Measurements from ENCODE around the gene PRAMEF13. TPM values are rescaled to one million over a fixed set of nuclear protein-coding genes. Genes with fewer than 3 reads are reported as not detected.
"Not testable (repeated sequence)": the region's sequence is repeated elsewhere in the genome, so short reads cannot be mapped to it uniquely, and the experiment has no call there.

Gene PRAMEF13
- total RNA-seq, 1 donor from 2014 or later = 0.44 TPM

- H3K9me3 Mint-ChIP-seq (ENCODE audit: unreplicated experiment); H3K4me1 Mint-ChIP-seq (ENCODE audit: low read depth, unreplicated experiment); H3K27me3 Mint-ChIP-seq (ENCODE audit: unreplicated experiment); H3K4me3 Mint-ChIP-seq (ENCODE audit: unreplicated experiment); DNase-seq; H3K36me3 Mint-ChIP-seq (ENCODE audit: unreplicated experiment); H3K27ac Mint-ChIP-seq (ENCODE audit: unreplicated experiment): not testable (repeated sequence)
Measured at GRCh38 chr1:13165531-13165930, 35.7 kb downstream of the PRAMEF13 start, which contains the start of gene HNRNPCL4. HNRNPCL4 (minus strand) TSS chr1:13165631; CDS start chr1:13165467, 164 bp downstream.

- DNase-seq; H3K36me3 Mint-ChIP-seq (ENCODE audit: unreplicated experiment): not testable (repeated sequence)
Measured at GRCh38 chr1:13155909-13156308, 45.3 kb downstream of the PRAMEF13 start, which contains the start of gene PRAMEF26. PRAMEF26 (minus strand) TSS chr1:13156009; CDS start chr1:13153095, 2,914 bp downstream.

More at GRCh38 chr1:13155909-13156308, 45.3 kb downstream of the PRAMEF13 start, which contains the start of gene PRAMEF26:
- not testable (repeated sequence) for H3K27ac Mint-ChIP-seq (ENCODE audit: unreplicated experiment); H3K4me1 Mint-ChIP-seq (ENCODE audit: low read depth, unreplicated experiment); H3K4me3 Mint-ChIP-seq (ENCODE audit: unreplicated experiment); H3K9me3 Mint-ChIP-seq (ENCODE audit: unreplicated experiment); H3K27me3 Mint-ChIP-seq (ENCODE audit: unreplicated experiment)

Other genes with a start within 250 kb of the PRAMEF13 start
- not detected for gene PRAMEF27, start 144.8 kb downstream of the PRAMEF13 start, total RNA-seq (ENCODE audit: unreplicated experiment)
- gene HNRNPCL3, start 140.6 kb downstream of the PRAMEF13 start, total RNA-seq (ENCODE audit: unreplicated experiment) = not detected
- gene PRAMEF25, start 130.6 kb downstream of the PRAMEF13 start, total RNA-seq (ENCODE audit: unreplicated experiment) = not detected
- not detected for gene HNRNPCL2, start 84.6 kb downstream of the PRAMEF13 start, total RNA-seq (ENCODE audit: unreplicated experiment)
- not detected for gene PRAMEF26, start 45.4 kb downstream of the PRAMEF13 start, total RNA-seq (ENCODE audit: unreplicated experiment)
- not detected for gene HNRNPCL4, start 35.8 kb downstream of the PRAMEF13 start, total RNA-seq (ENCODE audit: unreplicated experiment)
- not detected for gene PRAMEF9, start 29.6 kb downstream of the PRAMEF13 start, total RNA-seq (ENCODE audit: unreplicated experiment)
- gene PRAMEF18, start 24.7 kb upstream of the PRAMEF13 start, total RNA-seq (ENCODE audit: unreplicated experiment) = not detected
- not detected for gene PRAMEF5, start 52.8 kb upstream of the PRAMEF13 start, total RNA-seq (ENCODE audit: unreplicated experiment)
- gene PRAMEF8, start 83.7 kb upstream of the PRAMEF13 start, total RNA-seq (ENCODE audit: unreplicated experiment) = not detected
- not detected for gene PRAMEF33, start 102.1 kb upstream of the PRAMEF13 start, total RNA-seq (ENCODE audit: unreplicated experiment)
- not detected for gene PRAMEF15, start 114.2 kb upstream of the PRAMEF13 start, total RNA-seq (ENCODE audit: unreplicated experiment)
- 0.32 TPM for gene PRAMEF14, start 145.7 kb upstream of the PRAMEF13 start, total RNA-seq (ENCODE audit: unreplicated experiment)
- gene PRAMEF19, start 170.5 kb upstream of the PRAMEF13 start, total RNA-seq (ENCODE audit: unreplicated experiment) = not detected
- not detected for gene PRAMEF17, start 188.2 kb upstream of the PRAMEF13 start, total RNA-seq (ENCODE audit: unreplicated experiment)
- gene PRAMEF20, start 209.0 kb upstream of the PRAMEF13 start, total RNA-seq (ENCODE audit: unreplicated experiment) = not detected